Effector memory CD4-positive, alpha-beta T cell (primary cell): ENCODE data around the gene LAPTM5.

Experiments
- DNase-seq, 3 donors: peaks; one replicate each; pipeline ENCODE4 v3.0.0-alpha.2; 2020
- H3K27ac ChIP-seq: 2 replicates; pipeline ENCODE4 v1.7.0; 2013; ENCODE audit warnings: mild to moderate bottlenecking, low read length, moderate library complexity; ENCODE audit not compliant: insufficient read depth, poor library complexity, severe bottlenecking
- H3K27me3 ChIP-seq: replicated peaks from 2 replicates; pipeline ENCODE4 v1.7.0; 2013; ENCODE audit warnings: mild to moderate bottlenecking, low read length; ENCODE audit not compliant: insufficient read depth, control insufficient read depth, poor library complexity, severe bottlenecking
- H3K36me3 ChIP-seq: 2 replicates; pipeline ENCODE4 v1.7.0; 2013; ENCODE audit warnings: mild to moderate bottlenecking, low read length, moderate library complexity; ENCODE audit not compliant: control insufficient read depth, insufficient read depth
- H3K4me1 ChIP-seq: 2 replicates; pipeline ENCODE4 v1.7.0; 2013; ENCODE audit warnings: low read length, mild to moderate bottlenecking; ENCODE audit not compliant: control insufficient read depth, insufficient read depth, poor library complexity, severe bottlenecking
- H3K4me3 ChIP-seq: 2 replicates; pipeline ENCODE4 v1.7.0; 2013; ENCODE audit warnings: low read length, low read depth, mild to moderate bottlenecking; ENCODE audit not compliant: insufficient read depth, poor library complexity, severe bottlenecking
- H3K9me3 ChIP-seq: 2 replicates; pipeline ENCODE4 v1.7.0; 2013; ENCODE audit warnings: mild to moderate bottlenecking, low read length, moderate library complexity; ENCODE audit not compliant: control insufficient read depth

LAPTM5 gene

GRCh38 chr1:30735124-30735523, 22.4 kb downstream of the LAPTM5 start:
- no peak for DNase-seq
- Histone ChIP-seq H3K27me3 (no peaks in the 10 kb centered on the region), H3K27ac (no peak overlapping the region), H3K4me3 (no peak overlapping the region), H3K36me3 (peaks cover 78% of the 10 kb centered on the region), H3K9me3 (no peaks in the 10 kb centered on the region), H3K4me1 (no peaks in the 10 kb centered on the region)

GRCh38 chr1:30734580-30734979, 23.0 kb downstream of the LAPTM5 start:
- no peak for DNase-seq
- Histone ChIP-seq H3K36me3 (peaks cover 73% of the 10 kb centered on the region), H3K9me3 (no peaks in the 10 kb centered on the region), H3K27me3 (no peaks in the 10 kb centered on the region), H3K4me3 (no peak overlapping the region), H3K27ac (no peak overlapping the region), H3K4me1 (no peaks in the 10 kb centered on the region)

GRCh38 chr1:30734106-30734505, 23.5 kb downstream of the LAPTM5 start:
- no peak for DNase-seq
- Histone ChIP-seq H3K27me3 (no peaks in the 10 kb centered on the region), H3K9me3 (no peaks in the 10 kb centered on the region), H3K4me3 (no peak overlapping the region), H3K4me1 (no peaks in the 10 kb centered on the region), H3K27ac (no peak overlapping the region), H3K36me3 (peaks cover 68% of the 10 kb centered on the region)

- no peaks in the 10 kb centered on the region for H3K4me1 ChIP-seq
- H3K36me3 ChIP-seq: peaks cover 62% of the 10 kb centered on the region
- H3K27me3 ChIP-seq: no peaks in the 10 kb centered on the region
- no peak overlapping the region for H3K27ac ChIP-seq
- no peak overlapping the region for H3K4me3 ChIP-seq
- no peak for DNase-seq
- H3K9me3 ChIP-seq: no peaks in the 10 kb centered on the region
Observed at GRCh38 chr1:30733493-30733892, 24.1 kb downstream of the LAPTM5 start.

- Histone ChIP-seq H3K36me3 (peaks cover 52% of the 10 kb centered on the region), H3K27me3 (no peaks in the 10 kb centered on the region), H3K27ac (no peak overlapping the region), H3K9me3 (no peaks in the 10 kb centered on the region), H3K4me1 (no peaks in the 10 kb centered on the region), H3K4me3 (no peak overlapping the region)
- no peak for DNase-seq
Observed at GRCh38 chr1:30732277-30732996, 25.1 kb downstream of the LAPTM5 start.

GRCh38 chr1:30731806-30732276, 25.7 kb downstream of the LAPTM5 start:
- H3K9me3 ChIP-seq: no peaks in the 10 kb centered on the region
- no peaks in the 10 kb centered on the region for H3K4me1 ChIP-seq
- no peak for DNase-seq
- no peaks in the 10 kb centered on the region for H3K27me3 ChIP-seq
- no peak overlapping the region for H3K27ac ChIP-seq
- peaks cover 46% of the 10 kb centered on the region for H3K36me3 ChIP-seq
- H3K4me3 ChIP-seq: no peak overlapping the region

- Histone ChIP-seq H3K27me3 (no peaks in the 10 kb centered on the region), H3K36me3 (peaks cover 40% of the 10 kb centered on the region), H3K9me3 (no peaks in the 10 kb centered on the region), H3K4me1 (no peaks in the 10 kb centered on the region), H3K27ac (no peak overlapping the region), H3K4me3 (no peak overlapping the region)
- no peak for DNase-seq
Observed at GRCh38 chr1:30731109-30731805, 26.3 kb downstream of the LAPTM5 start.

- DNase-seq: no peak
- no peak overlapping the region for H3K4me3 ChIP-seq
- H3K27ac ChIP-seq: no peak overlapping the region
- H3K36me3 ChIP-seq: peaks cover 37% of the 10 kb centered on the region
- H3K27me3 ChIP-seq: no peaks in the 10 kb centered on the region
- H3K9me3 ChIP-seq: no peaks in the 10 kb centered on the region
- no peaks in the 10 kb centered on the region for H3K4me1 ChIP-seq
Observed at GRCh38 chr1:30730346-30731108, 27.0 kb downstream of the LAPTM5 start.

GRCh38 chr1:30729901-30730300, 27.7 kb downstream of the LAPTM5 start:
- Histone ChIP-seq H3K27me3 (no peaks in the 10 kb centered on the region), H3K9me3 (no peaks in the 10 kb centered on the region), H3K27ac (no peak overlapping the region), H3K36me3 (peaks cover 37% of the 10 kb centered on the region), H3K4me3 (no peak overlapping the region), H3K4me1 (no peaks in the 10 kb centered on the region)
- no peak for DNase-seq
